ENCODE results near the gene SLC35B1. TPM values are rescaled to one million over a fixed set of nuclear protein-coding genes. Genes with fewer than 3 reads are reported as not detected.
A peak's percentile ranks its signal among the peaks of the same experiment; 100 is the strongest.
"Not testable (repeated sequence)": the region's sequence is repeated elsewhere in the genome, so short reads cannot be mapped to it uniquely, and the experiment has no call there.

SLC35B1 gene
- polyA plus RNA-seq, 1 donor, result 51.2 TPM

- DNase-seq, result no peak
Observed at GRCh38 chr17:49734515-49735490, 27.0 kb upstream of the SLC35B1 start.

- DNase-seq, result no peak
Observed at GRCh38 chr17:49731435-49731831, 23.7 kb upstream of the SLC35B1 start.

- no peak for DNase-seq
Observed at GRCh38 chr17:49730785-49731434, 23.1 kb upstream of the SLC35B1 start.

- peak; percentile 88 for DNase-seq
Observed at GRCh38 chr17:49730078-49730784, 22.5 kb upstream of the SLC35B1 start.

GRCh38 chr17:49729069-49729468 is 21.3 kb upstream of the SLC35B1 start:
- DNase-seq, result no peak

- DNase-seq, result no peak
Observed at GRCh38 chr17:49728425-49728824, 20.7 kb upstream of the SLC35B1 start.

GRCh38 chr17:49727380-49727779 is 19.6 kb upstream of the SLC35B1 start:
- peak; percentile 54 for DNase-seq

GRCh38 chr17:49725452-49726130 is 17.8 kb upstream of the SLC35B1 start:
- no peak for DNase-seq

GRCh38 chr17:49724552-49724951 is 16.8 kb upstream of the SLC35B1 start:
- DNase-seq, result not testable (repeated sequence)

- DNase-seq, result peak; percentile 78
Observed at GRCh38 chr17:49723423-49723822, 15.7 kb upstream of the SLC35B1 start.

GRCh38 chr17:49722066-49722465 is 14.3 kb upstream of the SLC35B1 start:
- no peak for DNase-seq

- no peak for DNase-seq
Observed at GRCh38 chr17:49717371-49717861, 9.7 kb upstream of the SLC35B1 start.

- DNase-seq, result no peak
Observed at GRCh38 chr17:49716668-49717364, 9.1 kb upstream of the SLC35B1 start.

- no peak for DNase-seq
Observed at GRCh38 chr17:49715717-49716279, 8.0 kb upstream of the SLC35B1 start.

- no peak for DNase-seq
Observed at GRCh38 chr17:49715216-49715615, 7.5 kb upstream of the SLC35B1 start.

- DNase-seq, result no peak
Observed at GRCh38 chr17:49708515-49709183, 885 bp upstream of the SLC35B1 start.

GRCh38 chr17:49707246-49707607 is 537 bp downstream of the SLC35B1 start:
- DNase-seq, result no peak

- DNase-seq, result no peak
Observed at GRCh38 chr17:49705254-49705653, 2.5 kb downstream of the SLC35B1 start.

- no peak for DNase-seq
Observed at GRCh38 chr17:49703557-49704277, 4.0 kb downstream of the SLC35B1 start.

GRCh38 chr17:49700960-49701359 is 6.8 kb downstream of the SLC35B1 start:
- DNase-seq, result no peak

Data from hindlimb muscle (tissue), 1 donor.